ENCODE measurements around the gene TIAM2. TPM values are rescaled to one million over a fixed set of nuclear protein-coding genes. Genes with fewer than 3 reads are reported as not detected.

Gene TIAM2
- polyA plus RNA-seq, 3 donors: 19.2 to 22.9 (median 19.5) TPM

- DNase-seq (ENCODE audit: low read depth in 3 of 3, low spot score in 2 of 3): no peak
Measured at GRCh38 chr6:155054491-155055250, 59.6 kb downstream of the TIAM2 start.

- no peak for DNase-seq (ENCODE audit: low read depth in 3 of 3, low spot score in 2 of 3)
Measured at GRCh38 chr6:155055729-155056128, 60.6 kb downstream of the TIAM2 start.

GRCh38 chr6:155056756-155057155 is 61.6 kb downstream of the TIAM2 start:
- DNase-seq (ENCODE audit: low read depth in 3 of 3, low spot score in 2 of 3): no peak

GRCh38 chr6:155061381-155061780 is 66.3 kb downstream of the TIAM2 start:
- no peak for DNase-seq (ENCODE audit: low read depth in 3 of 3, low spot score in 2 of 3)

- no peak for DNase-seq (ENCODE audit: low read depth in 3 of 3, low spot score in 2 of 3)
Measured at GRCh38 chr6:155062866-155063341, 67.8 kb downstream of the TIAM2 start.

GRCh38 chr6:155064303-155064702 is 69.2 kb downstream of the TIAM2 start:
- DNase-seq (ENCODE audit: low read depth in 3 of 3, low spot score in 2 of 3): no peak

- peak in 1 of 3 donors; percentile 18 for DNase-seq (ENCODE audit: low read depth in 3 of 3, low spot score in 2 of 3)
Measured at GRCh38 chr6:155066361-155066760, 71.2 kb downstream of the TIAM2 start.

- DNase-seq (ENCODE audit: low read depth in 3 of 3, low spot score in 2 of 3): no peak
Measured at GRCh38 chr6:155066921-155067680, 72.0 kb downstream of the TIAM2 start.

- no peak for DNase-seq (ENCODE audit: low read depth in 3 of 3, low spot score in 2 of 3)
Measured at GRCh38 chr6:155067956-155068615, 73.0 kb downstream of the TIAM2 start.

GRCh38 chr6:155069543-155069942 is 74.4 kb downstream of the TIAM2 start:
- no peak for DNase-seq (ENCODE audit: low read depth in 3 of 3, low spot score in 2 of 3)

- DNase-seq (ENCODE audit: low read depth in 3 of 3, low spot score in 2 of 3): no peak
Measured at GRCh38 chr6:155075930-155076695, 81.0 kb downstream of the TIAM2 start.

- no peak for DNase-seq (ENCODE audit: low read depth in 3 of 3, low spot score in 2 of 3)
Measured at GRCh38 chr6:155077331-155077730, 82.2 kb downstream of the TIAM2 start.

GRCh38 chr6:155077784-155078183 is 82.7 kb downstream of the TIAM2 start:
- no peak for DNase-seq (ENCODE audit: low read depth in 3 of 3, low spot score in 2 of 3)

- no peak for DNase-seq (ENCODE audit: low read depth in 3 of 3, low spot score in 2 of 3)
Measured at GRCh38 chr6:155078331-155078745, 83.2 kb downstream of the TIAM2 start.

- no peak for DNase-seq (ENCODE audit: low read depth in 3 of 3, low spot score in 2 of 3)
Measured at GRCh38 chr6:155079985-155080452, 84.9 kb downstream of the TIAM2 start.

GRCh38 chr6:155080881-155081845 is 86.0 kb downstream of the TIAM2 start:
- DNase-seq (ENCODE audit: low read depth in 3 of 3, low spot score in 2 of 3): no peak

GRCh38 chr6:155084431-155085123 is 89.5 kb downstream of the TIAM2 start:
- DNase-seq (ENCODE audit: low read depth in 3 of 3, low spot score in 2 of 3): no peak

- DNase-seq (ENCODE audit: low read depth in 3 of 3, low spot score in 2 of 3): no peak
Measured at GRCh38 chr6:155085582-155086257, 90.6 kb downstream of the TIAM2 start.

All from right renal cortex interstitium (tissue), 3 donors.